ENCODE results near the gene TOB2.

DNA sequence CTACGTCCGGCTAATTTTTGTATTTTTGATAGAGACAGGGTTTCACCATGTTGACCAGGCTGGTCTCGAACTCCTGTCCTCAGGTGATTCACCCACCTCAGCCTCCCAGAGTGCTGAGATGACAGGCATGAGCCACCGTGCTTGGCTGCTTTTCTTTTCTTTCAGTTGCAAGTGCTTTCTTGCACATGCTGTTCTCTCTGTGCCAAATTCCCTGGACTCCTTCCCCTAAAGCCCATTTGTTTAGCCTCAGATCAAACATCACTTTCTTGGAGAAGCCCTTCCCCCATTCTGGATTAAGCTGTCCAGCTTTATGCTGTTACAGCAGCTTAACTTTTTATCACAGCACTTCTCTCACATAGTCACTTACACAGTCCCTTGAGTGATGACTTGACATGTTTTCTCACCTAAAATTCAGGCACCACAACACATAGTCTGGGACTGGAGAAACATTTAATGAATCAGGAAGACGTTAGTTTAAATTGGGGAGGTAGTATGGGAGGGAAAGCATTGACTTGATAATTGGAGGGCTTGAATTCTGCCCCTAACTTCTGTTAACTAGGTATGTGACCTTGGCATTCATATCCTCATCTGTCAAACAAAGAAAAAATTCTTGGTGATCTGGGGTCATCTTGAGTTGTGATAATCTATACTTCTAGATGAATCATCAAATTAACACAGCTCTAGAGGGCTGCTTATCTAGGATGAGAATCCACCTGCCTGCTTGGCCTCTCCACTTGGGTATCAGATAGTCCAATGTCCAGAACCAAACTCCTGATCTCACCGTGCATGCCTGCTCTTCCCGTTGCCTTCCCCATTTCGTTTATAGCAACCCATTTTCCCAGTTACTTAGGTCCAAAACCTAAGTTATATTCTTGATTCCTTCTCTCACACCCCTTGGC, 40.7 kb upstream of the TOB2 start:
- TF ChIP-seq YY1 (IDR thresholded peaks at IDR 0.05; ENCODE audit: insufficient read depth, insufficient read length) (no peak), ZNF274 (IDR thresholded peaks at IDR 0.05; ENCODE audit: low read depth, low read length) (no peak), SUZ12 (IDR thresholded peaks at IDR 0.05; ENCODE audit: extremely low read depth, insufficient read depth, insufficient read length) (no peak)

All from NT2/D1 (cell line).